NCI-H82 treated with DMSO at 0.1 percent for 48 hours (cell line): Measurements from ENCODE around the gene SATB1.
"Not testable (repeated sequence)": the region's sequence is repeated elsewhere in the genome, so short reads cannot be mapped to it uniquely, and the experiment has no call there.

Experiments used
- DNase-seq: peaks from one replicate; lab custom pipeline; 2025; ENCODE audit not compliant: unreplicated experiment; lab: John Stamatoyannopoulos, UW

The SATB1 gene

DNA sequence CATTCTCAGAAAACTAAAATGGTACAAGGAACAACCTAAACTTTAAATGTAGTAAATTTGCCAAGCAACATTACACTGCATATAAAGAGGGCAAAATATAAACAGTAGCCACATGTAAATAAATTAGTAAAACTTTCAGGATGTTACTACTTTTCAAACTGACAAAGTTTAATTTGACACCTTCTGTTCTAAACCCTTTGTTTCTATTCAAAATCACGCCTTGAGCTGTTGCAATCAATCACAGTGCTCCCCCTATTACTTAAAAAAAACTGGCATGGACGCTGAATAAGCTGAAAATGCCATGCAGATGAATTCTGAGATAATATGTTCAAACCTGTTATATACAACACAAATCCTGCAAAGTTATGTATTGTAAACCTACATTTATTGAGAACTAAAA, 69.3 kb downstream of the SATB1 start:
- DNase-seq, result no peak

GRCh38 chr3:18354701-18355100, 70.4 kb downstream of the SATB1 start:
- no peak for DNase-seq

DNA sequence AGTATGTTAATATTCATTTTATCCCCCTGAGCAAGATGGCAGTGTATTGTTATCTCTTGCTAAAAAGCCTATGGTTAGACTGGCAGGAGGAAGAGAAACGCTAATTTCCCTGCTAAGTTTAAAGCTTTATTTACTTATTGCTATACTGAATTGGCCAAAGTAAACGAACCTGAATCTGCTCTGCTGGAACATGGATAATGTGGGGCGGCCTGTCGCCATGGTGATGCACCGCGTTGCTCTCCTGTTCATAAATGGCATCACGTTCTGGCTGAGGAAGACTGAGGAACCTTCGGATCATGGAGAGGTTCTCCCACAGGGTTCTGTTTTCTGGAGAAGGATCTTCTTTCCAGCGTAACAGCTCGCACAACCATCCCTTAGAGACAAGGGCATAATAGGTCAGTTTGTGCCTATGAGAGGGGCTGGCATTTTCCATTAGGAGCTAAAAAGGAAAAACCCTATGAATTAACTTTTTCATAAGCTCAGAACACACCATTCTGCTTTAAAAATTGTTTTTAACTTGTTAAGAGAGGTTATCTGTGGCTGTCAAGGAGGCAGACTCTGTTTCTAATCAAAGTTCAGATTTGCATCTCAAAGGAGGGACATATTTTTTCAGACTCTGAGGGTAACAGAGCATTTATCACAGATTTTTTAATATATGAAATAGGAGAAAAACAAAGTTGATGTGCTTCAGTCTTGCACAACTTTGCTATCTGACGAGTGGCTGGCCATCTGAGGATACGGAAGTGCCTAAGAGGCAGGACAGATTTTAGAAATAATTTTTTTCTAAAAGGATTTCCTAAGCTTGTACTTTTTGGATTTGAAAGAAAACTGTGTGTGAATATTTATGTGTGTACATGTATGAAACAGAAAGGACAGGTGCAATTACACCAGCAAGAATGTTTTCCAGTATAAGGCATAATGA, 73.1 kb downstream of the SATB1 start:
- no peak for DNase-seq

GRCh38 chr3:18351069-18351628, 74.0 kb downstream of the SATB1 start:
- DNase-seq, result no peak

DNA sequence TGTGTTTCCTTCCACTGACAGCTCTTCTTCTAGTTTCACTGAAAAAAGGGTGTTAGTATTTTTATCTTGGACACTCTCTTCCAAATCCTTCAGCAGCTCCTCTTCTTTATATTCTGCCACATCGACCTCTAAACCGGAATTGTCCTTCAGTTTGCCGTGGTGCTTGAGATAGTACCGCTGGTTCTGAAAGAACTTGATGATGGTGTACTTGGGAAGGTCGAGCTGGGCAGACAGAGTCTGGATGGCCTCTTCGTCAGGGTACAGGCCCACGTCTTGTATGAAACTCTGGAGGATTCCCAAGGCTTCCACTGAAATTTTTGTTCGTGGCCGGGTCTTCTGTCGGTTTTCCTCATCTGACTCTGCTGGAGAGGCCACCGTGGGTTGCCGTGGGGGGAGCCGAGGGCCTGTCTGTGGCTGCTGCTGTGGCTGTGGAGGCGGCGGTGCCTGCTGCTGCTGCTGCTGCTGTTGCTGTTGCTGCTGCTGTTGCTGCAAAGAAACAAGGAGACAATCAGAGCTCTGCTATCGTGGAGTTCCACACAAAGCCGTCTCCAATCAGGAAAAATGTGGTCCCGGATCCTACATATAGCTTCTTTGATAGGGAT, 75.8 kb downstream of the SATB1 start:
- no peak for DNase-seq

DNA sequence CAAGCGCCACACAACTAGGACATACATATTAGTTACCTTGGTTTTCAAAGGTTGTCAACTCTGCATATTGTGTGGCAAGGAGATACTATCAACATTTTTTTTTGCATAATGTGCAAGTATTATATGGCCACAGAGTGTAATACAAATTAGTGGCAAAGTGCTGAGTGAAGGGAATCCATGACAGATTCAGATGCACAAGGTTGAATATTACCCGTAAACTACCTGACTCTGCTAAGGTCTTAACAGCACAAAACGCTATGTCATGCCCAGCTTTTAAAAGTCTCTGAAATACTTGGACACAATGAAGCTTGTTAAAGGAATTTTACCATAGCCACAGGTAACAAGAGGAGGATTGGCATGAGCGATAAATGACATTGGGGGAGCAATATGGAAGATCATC, 79.0 kb downstream of the SATB1 start:
- DNase-seq, result no peak

GRCh38 chr3:18345015-18345367, 80.1 kb downstream of the SATB1 start:
- no peak for DNase-seq

- DNase-seq, result no peak
Measured at GRCh38 chr3:18344306-18345014, 80.7 kb downstream of the SATB1 start.

GRCh38 chr3:18343809-18344208, 81.3 kb downstream of the SATB1 start:
- DNase-seq, result no peak

- no peak for DNase-seq
Measured at GRCh38 chr3:18338827-18339514, 86.2 kb downstream of the SATB1 start.

- DNase-seq, result no peak
Measured at GRCh38 chr3:18337231-18337630, 87.9 kb downstream of the SATB1 start.

GRCh38 chr3:18334837-18335601, 90.1 kb downstream of the SATB1 start:
- no peak for DNase-seq

DNA sequence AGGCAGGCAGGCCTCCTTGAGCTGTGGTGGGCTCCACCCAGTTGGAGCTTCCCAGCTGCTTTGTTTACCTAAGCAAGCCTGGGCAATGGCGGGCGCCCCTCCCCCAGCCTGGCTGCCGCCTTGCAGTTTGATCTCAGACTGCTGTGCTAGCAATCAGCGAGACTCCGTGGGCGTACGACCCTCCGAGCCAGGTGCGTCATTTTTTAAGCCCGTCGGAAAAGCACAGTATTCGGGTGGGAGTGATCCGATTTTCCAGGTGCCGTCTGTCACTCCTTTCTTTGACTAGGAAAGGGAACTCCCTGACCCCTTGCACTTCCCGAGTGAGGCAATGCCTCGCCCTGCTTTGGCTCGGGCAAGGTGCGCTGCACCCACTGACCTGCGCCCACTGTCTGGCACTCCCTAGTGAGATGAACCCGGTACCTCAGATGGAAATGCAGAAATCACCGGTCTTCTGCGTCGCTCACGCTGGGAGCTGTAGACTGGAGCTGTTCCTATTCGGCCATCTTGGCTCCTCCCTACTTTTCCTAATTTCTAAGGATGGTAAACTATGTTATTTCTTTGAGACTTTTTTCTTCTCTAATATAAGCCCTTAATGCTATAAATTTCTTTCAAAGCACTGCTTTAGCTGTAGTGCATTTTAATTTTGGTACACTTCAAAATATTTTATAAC, 94.2 kb downstream of the SATB1 start:
- DNase-seq, result not testable (repeated sequence)

GRCh38 chr3:18308096-18308650, 117.0 kb downstream of the SATB1 start:
- no peak for DNase-seq

DNA sequence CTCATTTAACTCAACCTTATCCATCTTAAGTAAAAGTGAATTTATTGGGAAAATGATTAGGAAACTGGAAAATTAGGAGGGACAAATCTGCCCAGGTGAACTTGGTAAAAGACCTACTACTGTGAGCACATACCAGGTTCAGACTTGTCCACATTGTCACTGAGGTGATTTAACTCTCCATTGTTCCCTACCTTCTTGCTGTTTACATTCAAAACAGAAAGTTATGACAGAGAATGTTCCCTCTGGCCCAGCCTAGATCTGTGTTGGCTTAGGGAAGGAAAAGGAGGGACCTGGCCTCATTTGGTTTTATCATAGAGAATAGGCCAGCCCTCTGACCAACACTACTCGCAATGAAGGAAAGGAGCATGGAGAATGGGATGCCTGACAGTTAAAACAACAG, 117.6 kb downstream of the SATB1 start:
- DNase-seq, result no peak

GRCh38 chr3:18302517-18302916, 122.6 kb downstream of the SATB1 start:
- no peak for DNase-seq

DNA sequence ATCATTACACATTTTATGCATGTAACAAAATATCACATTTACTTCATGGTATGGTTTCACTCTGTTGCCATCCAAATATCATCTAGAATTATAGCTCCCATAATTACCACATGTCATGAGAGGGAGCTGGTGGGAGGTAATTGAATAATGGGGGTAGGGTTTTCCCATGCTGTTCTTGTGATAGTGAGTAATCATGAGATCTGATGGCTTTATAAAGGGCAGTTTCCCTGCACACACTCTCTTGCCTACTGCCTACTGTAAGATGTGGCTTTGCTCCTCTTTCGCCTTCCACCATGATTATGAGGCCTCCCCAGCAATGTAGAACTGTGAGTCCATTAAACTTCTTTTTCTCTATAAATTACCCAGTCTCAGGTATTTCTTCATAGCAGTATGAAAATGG, 123.4 kb downstream of the SATB1 start:
- DNase-seq, result no peak

DNA sequence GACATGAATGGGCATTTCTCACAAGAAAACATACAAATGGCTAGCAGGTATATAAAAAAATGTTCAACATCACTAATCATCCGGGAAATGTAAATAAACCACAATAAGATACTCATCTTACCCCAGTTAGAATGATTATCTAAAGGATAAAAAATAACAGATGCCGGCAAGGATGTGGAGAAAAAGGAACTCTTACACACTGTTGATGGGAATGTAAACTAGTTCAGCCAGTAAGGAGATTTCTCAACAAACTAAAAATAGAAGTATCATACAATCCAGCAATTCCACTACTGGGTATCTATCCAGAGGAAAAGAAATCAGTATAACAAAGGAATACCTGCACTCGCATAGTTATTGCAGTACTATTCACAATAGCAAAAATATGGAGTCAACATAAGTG, 124.2 kb downstream of the SATB1 start:
- no peak for DNase-seq

DNA sequence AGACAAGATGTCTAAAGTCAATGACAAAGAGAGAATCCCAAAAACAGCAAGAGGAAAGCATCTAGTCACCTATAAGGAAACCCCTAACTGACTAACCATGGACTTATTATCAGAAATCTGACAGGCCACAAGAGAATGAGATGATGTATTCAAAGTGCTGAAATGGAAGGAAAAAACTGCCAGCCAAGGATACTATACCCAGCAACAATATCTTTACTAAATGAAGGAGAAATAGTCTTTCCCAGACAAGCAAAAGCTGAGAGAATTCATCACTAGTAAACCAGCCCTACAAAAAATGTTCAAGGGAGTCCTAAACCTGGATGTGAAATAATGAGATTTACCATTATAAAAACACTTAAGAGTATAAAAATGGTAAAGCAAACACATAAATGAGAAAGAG, 128.0 kb downstream of the SATB1 start:
- DNase-seq, result no peak
